Measurements from ENCODE around the gene OR52B2.

- TF ChIP-seq POLR2A (IDR thresholded peaks at IDR 0.05) (no peak), CTCF (IDR thresholded peaks at IDR 0.05) (no peak)
These were observed 46.4 kb upstream of the OR52B2 start for GRCh38 chr11:6216501-6216900.
